Cardiac ventricle fibroblast (primary cell): ENCODE data around the gene BHMT. TPM values are rescaled to one million over a fixed set of nuclear protein-coding genes. Genes with fewer than 3 reads are reported as not detected.

Experiments used
- total RNA-seq: library from RNA; depleted of rRNA; stranded (reverse); fragments of >200 nt; gene quantifications from 2 replicates; pipeline ENCODE4 v1.2.3, GENCODE V29; 2015

The BHMT gene, protein sequence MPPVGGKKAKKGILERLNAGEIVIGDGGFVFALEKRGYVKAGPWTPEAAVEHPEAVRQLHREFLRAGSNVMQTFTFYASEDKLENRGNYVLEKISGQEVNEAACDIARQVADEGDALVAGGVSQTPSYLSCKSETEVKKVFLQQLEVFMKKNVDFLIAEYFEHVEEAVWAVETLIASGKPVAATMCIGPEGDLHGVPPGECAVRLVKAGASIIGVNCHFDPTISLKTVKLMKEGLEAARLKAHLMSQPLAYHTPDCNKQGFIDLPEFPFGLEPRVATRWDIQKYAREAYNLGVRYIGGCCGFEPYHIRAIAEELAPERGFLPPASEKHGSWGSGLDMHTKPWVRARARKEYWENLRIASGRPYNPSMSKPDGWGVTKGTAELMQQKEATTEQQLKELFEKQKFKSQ
- 1.1 TPM in 1 of 2 replicates, not detected in the other for total RNA-seq

GRCh38 chr5:79111387-79111959 is at the start of gene BHMT:
TSS of gene BHMT (plus strand) at chr5:79111809. CDS start at chr5:79111886, 77 bp downstream.

GRCh38 chr5:79069488-79070349 is 41.9 kb upstream of the BHMT start, which contains the start of the genes BHMT2 and DMGDH:
TSS of gene BHMT2 (plus strand) at chr5:79069767. CDS start at chr5:79069783, 16 bp downstream.
TSS of gene DMGDH (minus strand) at chr5:79069674. CDS start at chr5:79069620, 54 bp downstream.

Other genes starting within 250 kb of the BHMT start
- gene ARSB, start 126.5 kb upstream of the BHMT start, total RNA-seq, result 14.1 and 15.0 TPM in 2 replicates
- 1.1 and 2.2 TPM in 2 replicates for gene DMGDH, start 42.1 kb upstream of the BHMT start, total RNA-seq
- 3.2 and 5.6 TPM in 2 replicates for gene BHMT2, start 42.0 kb upstream of the BHMT start, total RNA-seq
- gene JMY, start 124.3 kb downstream of the BHMT start, total RNA-seq, result 11.5 and 13.5 TPM in 2 replicates